Activated naive CD4-positive, alpha-beta T cell treated with anti-CD3 and anti-CD28 coated beads for 36 hours (primary cell): ENCODE data around the gene LGALS9B. TPM values are rescaled to one million over a fixed set of nuclear protein-coding genes. Genes with fewer than 3 reads are reported as not detected.
"Not testable (repeated sequence)": the region's sequence is repeated elsewhere in the genome, so short reads cannot be mapped to it uniquely, and the experiment has no call there.

Experiments used
- CTCF ChIA-PET: fragments of 350-600 bp; sonication (Branson Sonifier 250); formaldehyde crosslinking; loops from one replicate; lab custom pipeline; 2021; ENCODE audit warnings: antibody characterized with exemption; lab: Charles Lee
- DNase-seq: peaks from one replicate; pipeline ENCODE4 v3.0.0-alpha.2; 2020
- H3K27ac Mint-ChIP-seq: one replicate; pipeline ENCODE4 v1.8.0; 2021; ENCODE audit warnings: mild to moderate bottlenecking, mixed read lengths
- H3K27me3 Mint-ChIP-seq: one replicate; pipeline ENCODE4 v1.8.0; 2021; ENCODE audit warnings: low read depth, mixed read lengths
- H3K36me3 Mint-ChIP-seq: one replicate; pipeline ENCODE4 v1.8.0; 2021; ENCODE audit warnings: low read depth, mixed read lengths
- H3K4me1 Mint-ChIP-seq: one replicate; pipeline ENCODE4 v1.8.0; 2021; ENCODE audit warnings: low read depth, mixed read lengths
- H3K4me3 Mint-ChIP-seq: one replicate; pipeline ENCODE4 v1.8.0; 2021; ENCODE audit warnings: mild to moderate bottlenecking, moderate library complexity, mixed read lengths
- H3K9me3 Mint-ChIP-seq: one replicate; pipeline ENCODE4 v1.8.0; 2021; ENCODE audit warnings: mixed read lengths
- intact Hi-C: fragments of 100-400 bp; cut with micrococcal nuclease; formaldehyde crosslinking; loops from one replicate; pipeline ENCODE4 v1.15.1; 2023
- total RNA-seq, 2 experiments: library from RNA; stranded (reverse); gene quantifications; one replicate each; pipeline ENCODE4 v1.2.3, GENCODE V29; 2021

Gene LGALS9B
- total RNA-seq, 2 experiments from 2014 or later: not detected

GRCh38 chr17:20492099-20492498 is 24.8 kb upstream of the LGALS9B start:
- H3K27me3 Mint-ChIP-seq, H3K27ac Mint-ChIP-seq, H3K9me3 Mint-ChIP-seq, H3K4me1 Mint-ChIP-seq, intact Hi-C loops, H3K4me3 Mint-ChIP-seq, DNase-seq, CTCF ChIA-PET, H3K36me3 Mint-ChIP-seq: not testable (repeated sequence)

- H3K27ac Mint-ChIP-seq, intact Hi-C loops, H3K4me1 Mint-ChIP-seq, H3K27me3 Mint-ChIP-seq, CTCF ChIA-PET, DNase-seq, H3K9me3 Mint-ChIP-seq, H3K4me3 Mint-ChIP-seq, H3K36me3 Mint-ChIP-seq: not testable (repeated sequence)
Observed at GRCh38 chr17:20484930-20485329, 17.6 kb upstream of the LGALS9B start.

DNA sequence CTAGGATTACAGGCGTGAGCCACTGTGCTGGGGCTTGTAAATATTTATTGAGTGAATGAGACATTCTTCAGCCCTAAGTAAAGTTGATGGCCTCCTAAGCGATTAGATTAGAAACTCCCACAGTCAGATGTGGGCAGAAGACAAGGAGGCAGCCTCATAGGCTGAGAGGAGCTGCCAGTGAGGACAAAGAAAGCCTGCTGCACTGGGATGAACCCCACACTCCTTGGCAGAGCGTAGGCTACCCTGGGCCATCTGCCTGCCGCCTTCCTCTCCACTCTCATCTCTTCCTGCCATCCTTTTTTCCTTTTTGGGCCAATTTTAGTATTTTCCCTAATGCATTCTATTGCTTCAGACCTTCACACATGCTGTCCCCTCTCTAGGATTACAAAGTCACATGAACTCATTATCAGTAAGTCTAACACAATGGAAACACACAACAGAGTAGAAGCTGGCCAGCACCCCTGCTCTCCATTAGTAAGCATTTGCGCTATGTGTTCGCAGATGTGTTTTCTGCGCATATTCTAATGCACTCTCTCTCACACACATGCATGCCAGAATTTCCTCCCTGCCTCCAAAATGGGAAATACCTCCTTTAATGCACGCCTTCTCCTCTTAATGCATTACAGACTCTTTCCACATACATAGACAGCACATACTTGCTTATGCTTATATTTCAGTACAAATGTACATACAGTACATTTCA is 12.7 kb upstream of the LGALS9B start:
- not testable (repeated sequence) for H3K36me3 Mint-ChIP-seq

GRCh38 chr17:20477398-20478071 is 10.2 kb upstream of the LGALS9B start:
- CTCF ChIA-PET, H3K4me3 Mint-ChIP-seq, H3K4me1 Mint-ChIP-seq, H3K36me3 Mint-ChIP-seq, H3K27me3 Mint-ChIP-seq, intact Hi-C loops, H3K9me3 Mint-ChIP-seq, DNase-seq, H3K27ac Mint-ChIP-seq: not testable (repeated sequence)

More for the DNA sequence above, 12.7 kb upstream of the LGALS9B start:
- intact Hi-C loops, H3K4me1 Mint-ChIP-seq, H3K27me3 Mint-ChIP-seq, H3K4me3 Mint-ChIP-seq, DNase-seq, H3K27ac Mint-ChIP-seq, CTCF ChIA-PET, H3K9me3 Mint-ChIP-seq: not testable (repeated sequence)

- H3K27ac Mint-ChIP-seq, H3K4me1 Mint-ChIP-seq, DNase-seq, H3K36me3 Mint-ChIP-seq, CTCF ChIA-PET, H3K4me3 Mint-ChIP-seq, intact Hi-C loops, H3K9me3 Mint-ChIP-seq, H3K27me3 Mint-ChIP-seq: not testable (repeated sequence)
Observed at GRCh38 chr17:20475137-20475831, 7.9 kb upstream of the LGALS9B start.

GRCh38 chr17:20474081-20474480 is 6.7 kb upstream of the LGALS9B start:
- DNase-seq, H3K27ac Mint-ChIP-seq, H3K9me3 Mint-ChIP-seq, H3K36me3 Mint-ChIP-seq, H3K4me3 Mint-ChIP-seq, H3K27me3 Mint-ChIP-seq, CTCF ChIA-PET, H3K4me1 Mint-ChIP-seq, intact Hi-C loops: not testable (repeated sequence)

GRCh38 chr17:20469946-20470345 is 2.6 kb upstream of the LGALS9B start:
- H3K4me3 Mint-ChIP-seq, CTCF ChIA-PET, H3K27ac Mint-ChIP-seq, H3K27me3 Mint-ChIP-seq, intact Hi-C loops, DNase-seq, H3K4me1 Mint-ChIP-seq, H3K36me3 Mint-ChIP-seq, H3K9me3 Mint-ChIP-seq: not testable (repeated sequence)

DNA sequence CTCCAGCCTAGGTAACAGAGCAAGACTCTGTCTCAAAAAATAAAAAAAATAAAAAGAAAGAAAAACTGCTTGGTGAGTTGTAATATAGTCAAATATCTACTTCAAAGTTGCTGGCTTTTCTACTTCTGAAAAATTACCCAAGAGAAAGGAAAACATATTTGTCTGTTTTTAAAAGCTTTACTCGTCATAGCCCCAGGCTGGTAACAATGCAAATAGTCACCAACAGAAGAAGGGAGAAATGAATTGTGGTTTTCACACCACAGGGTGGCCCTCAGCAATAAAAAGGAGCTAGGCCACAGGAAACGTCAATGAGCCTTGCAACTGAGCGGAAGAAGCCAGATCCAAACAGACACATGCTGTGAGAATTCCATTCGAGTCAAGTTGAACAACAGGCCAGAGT is 1.8 kb upstream of the LGALS9B start:
- H3K4me3 Mint-ChIP-seq, H3K27me3 Mint-ChIP-seq, H3K27ac Mint-ChIP-seq, DNase-seq, H3K36me3 Mint-ChIP-seq, H3K9me3 Mint-ChIP-seq, CTCF ChIA-PET, intact Hi-C loops, H3K4me1 Mint-ChIP-seq: not testable (repeated sequence)

DNA sequence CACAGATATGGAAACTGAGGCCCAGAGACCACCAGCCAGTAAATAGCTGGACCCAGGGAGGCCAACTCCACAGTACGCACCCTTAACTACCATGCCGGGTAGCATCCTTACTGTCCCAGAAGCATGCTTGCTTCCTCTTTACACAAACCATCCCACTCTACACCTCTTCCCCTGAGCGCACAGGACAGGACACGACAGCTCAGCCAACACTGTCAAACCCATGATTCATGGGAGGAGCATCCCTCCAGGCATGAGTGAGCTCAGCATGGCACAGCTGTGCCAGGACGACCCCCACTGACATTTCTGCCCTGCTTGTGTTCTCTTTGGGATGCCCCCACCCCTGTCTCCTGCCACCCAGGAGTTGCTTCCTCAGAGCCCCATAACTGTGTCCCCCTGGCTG is 340 bp downstream of the LGALS9B start:
- H3K36me3 Mint-ChIP-seq, H3K27ac Mint-ChIP-seq, H3K9me3 Mint-ChIP-seq, CTCF ChIA-PET, H3K4me3 Mint-ChIP-seq, DNase-seq, H3K27me3 Mint-ChIP-seq, intact Hi-C loops, H3K4me1 Mint-ChIP-seq: not testable (repeated sequence)

- H3K4me3 Mint-ChIP-seq, H3K36me3 Mint-ChIP-seq, intact Hi-C loops, CTCF ChIA-PET, H3K4me1 Mint-ChIP-seq, H3K27me3 Mint-ChIP-seq, DNase-seq, H3K9me3 Mint-ChIP-seq, H3K27ac Mint-ChIP-seq: not testable (repeated sequence)
Observed at GRCh38 chr17:20466553-20466952, 786 bp downstream of the LGALS9B start.

GRCh38 chr17:20465535-20465934 is 1.8 kb downstream of the LGALS9B start:
- CTCF ChIA-PET, intact Hi-C loops, H3K4me3 Mint-ChIP-seq, H3K27me3 Mint-ChIP-seq, H3K36me3 Mint-ChIP-seq, H3K9me3 Mint-ChIP-seq, H3K4me1 Mint-ChIP-seq, DNase-seq, H3K27ac Mint-ChIP-seq: not testable (repeated sequence)

- H3K36me3 Mint-ChIP-seq, H3K4me3 Mint-ChIP-seq, intact Hi-C loops, CTCF ChIA-PET, DNase-seq, H3K27ac Mint-ChIP-seq, H3K4me1 Mint-ChIP-seq, H3K27me3 Mint-ChIP-seq, H3K9me3 Mint-ChIP-seq: not testable (repeated sequence)
Observed at GRCh38 chr17:20464854-20465414, 2.4 kb downstream of the LGALS9B start.
